HG03039 (cell line): ENCODE results near the gene RGS12.

Source experiments
- ATAC-seq: cut with Tn5 transposase; IDR thresholded peaks from one replicate; pipeline ENCODE4 v1.9.1; 2021; ENCODE audit warnings: mild to moderate bottlenecking, moderate library complexity; ENCODE audit not compliant: unreplicated experiment

The RGS12 gene, protein sequence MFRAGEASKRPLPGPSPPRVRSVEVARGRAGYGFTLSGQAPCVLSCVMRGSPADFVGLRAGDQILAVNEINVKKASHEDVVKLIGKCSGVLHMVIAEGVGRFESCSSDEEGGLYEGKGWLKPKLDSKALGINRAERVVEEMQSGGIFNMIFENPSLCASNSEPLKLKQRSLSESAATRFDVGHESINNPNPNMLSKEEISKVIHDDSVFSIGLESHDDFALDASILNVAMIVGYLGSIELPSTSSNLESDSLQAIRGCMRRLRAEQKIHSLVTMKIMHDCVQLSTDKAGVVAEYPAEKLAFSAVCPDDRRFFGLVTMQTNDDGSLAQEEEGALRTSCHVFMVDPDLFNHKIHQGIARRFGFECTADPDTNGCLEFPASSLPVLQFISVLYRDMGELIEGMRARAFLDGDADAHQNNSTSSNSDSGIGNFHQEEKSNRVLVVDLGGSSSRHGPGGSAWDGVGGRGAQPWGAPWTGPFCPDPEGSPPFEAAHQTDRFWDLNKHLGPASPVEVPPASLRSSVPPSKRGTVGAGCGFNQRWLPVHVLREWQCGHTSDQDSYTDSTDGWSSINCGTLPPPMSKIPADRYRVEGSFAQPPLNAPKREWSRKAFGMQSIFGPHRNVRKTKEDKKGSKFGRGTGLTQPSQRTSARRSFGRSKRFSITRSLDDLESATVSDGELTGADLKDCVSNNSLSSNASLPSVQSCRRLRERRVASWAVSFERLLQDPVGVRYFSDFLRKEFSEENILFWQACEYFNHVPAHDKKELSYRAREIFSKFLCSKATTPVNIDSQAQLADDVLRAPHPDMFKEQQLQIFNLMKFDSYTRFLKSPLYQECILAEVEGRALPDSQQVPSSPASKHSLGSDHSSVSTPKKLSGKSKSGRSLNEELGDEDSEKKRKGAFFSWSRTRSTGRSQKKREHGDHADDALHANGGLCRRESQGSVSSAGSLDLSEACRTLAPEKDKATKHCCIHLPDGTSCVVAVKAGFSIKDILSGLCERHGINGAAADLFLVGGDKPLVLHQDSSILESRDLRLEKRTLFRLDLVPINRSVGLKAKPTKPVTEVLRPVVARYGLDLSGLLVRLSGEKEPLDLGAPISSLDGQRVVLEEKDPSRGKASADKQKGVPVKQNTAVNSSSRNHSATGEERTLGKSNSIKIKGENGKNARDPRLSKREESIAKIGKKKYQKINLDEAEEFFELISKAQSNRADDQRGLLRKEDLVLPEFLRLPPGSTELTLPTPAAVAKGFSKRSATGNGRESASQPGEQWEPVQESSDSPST (N-terminal part only)

DNA sequence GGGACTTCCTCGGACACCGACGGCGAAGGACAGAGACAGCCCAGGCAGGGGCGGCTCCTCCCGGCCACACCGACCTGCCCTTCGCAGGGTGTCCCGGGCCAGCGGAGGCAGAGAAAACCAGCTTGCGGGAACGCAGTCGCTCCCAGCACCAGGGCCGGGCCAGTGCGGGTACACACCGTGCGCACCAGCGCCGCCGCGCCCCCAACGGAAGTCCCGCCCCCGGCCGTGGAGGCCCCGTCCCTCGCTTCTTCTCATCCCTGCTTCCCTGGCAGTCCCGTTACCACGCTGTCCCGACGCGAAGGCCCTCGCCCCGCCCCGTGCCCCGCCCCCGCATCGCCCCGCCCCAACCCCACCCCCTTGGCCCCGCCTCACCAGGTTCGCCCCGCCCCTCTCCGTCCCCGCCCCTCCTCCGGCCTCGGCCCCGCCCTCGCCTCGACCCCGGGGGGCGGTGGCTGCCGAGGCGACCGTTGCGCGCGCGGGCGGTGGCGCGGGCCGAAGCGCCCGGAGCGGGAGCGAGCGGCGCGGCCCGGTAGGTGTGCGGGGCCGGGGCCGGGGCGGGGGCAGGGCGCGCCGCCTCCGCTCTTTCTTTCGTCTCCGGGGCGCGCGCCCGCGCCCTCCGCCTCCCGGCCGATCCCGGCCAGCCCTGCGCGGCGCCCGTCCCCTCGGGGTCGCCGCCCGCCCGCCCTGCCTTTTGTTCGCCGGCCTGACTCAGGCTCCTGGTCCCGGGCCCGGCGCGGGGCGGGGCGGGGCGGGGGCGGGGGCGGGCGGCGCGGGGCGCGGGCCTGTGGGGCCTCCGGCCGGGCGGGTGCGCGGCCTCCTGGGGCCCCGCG is at the start of gene RGS12:
Gene RGS12 (plus strand): TSS at position 451 of the 830 bp plus-strand sequence. CDS start 23,150 bp downstream, outside the sequence.
- peak; percentile 61 for ATAC-seq

DNA sequence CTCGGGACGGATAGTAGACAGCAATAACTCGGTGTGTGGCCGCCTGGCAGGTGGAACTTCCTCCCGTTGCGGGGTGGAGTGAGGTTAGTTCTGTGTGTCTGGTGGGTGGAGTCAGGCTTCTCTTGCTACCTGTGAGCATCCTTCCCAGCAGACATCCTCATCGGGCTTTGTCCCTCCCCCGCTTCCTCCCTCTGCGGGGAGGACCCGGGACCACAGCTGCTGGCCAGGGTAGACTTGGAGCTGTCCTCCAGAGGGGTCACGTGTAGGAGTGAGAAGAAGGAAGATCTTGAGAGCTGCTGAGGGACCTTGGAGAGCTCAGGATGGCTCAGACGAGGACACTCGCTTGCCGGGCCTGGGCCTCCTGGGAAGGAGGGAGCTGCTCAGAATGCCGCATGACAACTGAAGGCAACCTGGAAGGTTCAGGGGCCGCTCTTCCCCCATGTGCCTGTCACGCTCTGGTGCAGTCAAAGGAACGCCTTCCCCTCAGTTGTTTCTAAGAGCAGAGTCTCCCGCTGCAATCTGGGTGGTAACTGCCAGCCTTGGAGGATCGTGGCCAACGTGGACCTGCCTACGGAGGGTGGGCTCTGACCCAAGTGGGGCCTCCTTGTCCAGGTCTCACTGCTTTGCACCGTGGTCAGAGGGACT is 49.6 kb upstream of the RGS12 start:
- no peak for ATAC-seq

DNA sequence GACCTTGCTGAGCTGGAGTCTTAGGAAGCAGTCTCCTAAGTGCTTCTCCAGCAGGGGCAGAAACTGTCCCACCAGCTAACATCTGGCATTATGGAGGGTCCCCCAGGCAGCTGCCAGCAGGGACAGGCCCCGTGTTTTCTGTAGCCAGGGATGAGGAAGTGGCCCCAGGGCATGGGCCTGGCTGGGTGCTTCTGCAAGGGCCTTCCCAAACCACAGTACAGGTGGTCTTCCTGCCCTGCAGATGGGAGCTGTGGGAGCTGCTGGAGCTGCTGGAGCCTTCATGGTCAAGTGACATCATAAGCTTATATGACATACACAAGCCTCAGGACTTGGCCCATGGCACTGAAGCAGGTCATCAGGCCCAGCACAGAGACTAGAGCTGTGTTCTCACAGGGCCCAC is 48.8 kb upstream of the RGS12 start:
- ATAC-seq: no peak

DNA sequence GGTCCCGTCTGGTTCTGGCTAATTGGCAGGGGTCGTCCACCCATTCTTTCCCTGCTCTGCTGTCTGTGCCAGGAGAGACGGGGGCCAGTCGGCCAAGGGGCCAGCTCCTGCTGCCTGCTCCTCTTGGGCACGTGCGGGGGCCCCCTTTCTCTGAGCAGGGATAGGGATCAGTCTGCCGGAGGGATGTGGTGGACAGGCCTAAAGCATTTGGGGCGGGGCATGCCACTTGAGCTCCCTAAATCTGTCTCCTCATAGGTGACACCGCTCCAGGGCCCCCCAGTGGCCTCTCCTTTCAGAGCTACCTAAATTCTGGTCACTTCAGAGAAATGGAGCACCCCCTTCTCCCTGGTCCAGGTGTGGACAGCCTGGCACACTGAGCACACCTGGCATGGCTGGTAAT is 48.1 kb upstream of the RGS12 start:
- no peak for ATAC-seq

DNA sequence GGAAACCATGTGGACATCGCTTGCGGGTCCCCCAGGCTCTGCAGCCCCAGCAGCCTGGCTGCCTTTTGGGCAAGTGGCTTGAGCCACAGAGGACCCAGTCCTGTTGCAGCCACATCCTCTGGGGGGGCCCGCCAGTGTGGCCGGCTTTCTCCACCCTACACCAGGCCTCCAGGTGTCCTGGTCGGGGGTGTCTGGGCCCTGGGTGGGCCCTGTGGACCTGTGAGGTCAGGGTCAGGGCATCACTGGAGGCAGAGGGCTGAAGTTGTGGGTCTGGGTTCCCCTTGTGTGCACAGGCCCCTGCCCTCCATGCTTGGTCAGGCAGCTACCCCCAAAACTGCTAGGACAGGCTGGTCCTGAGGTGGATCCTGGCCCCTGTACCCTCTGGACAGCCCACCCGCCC is 47.1 kb upstream of the RGS12 start:
- no peak for ATAC-seq

DNA sequence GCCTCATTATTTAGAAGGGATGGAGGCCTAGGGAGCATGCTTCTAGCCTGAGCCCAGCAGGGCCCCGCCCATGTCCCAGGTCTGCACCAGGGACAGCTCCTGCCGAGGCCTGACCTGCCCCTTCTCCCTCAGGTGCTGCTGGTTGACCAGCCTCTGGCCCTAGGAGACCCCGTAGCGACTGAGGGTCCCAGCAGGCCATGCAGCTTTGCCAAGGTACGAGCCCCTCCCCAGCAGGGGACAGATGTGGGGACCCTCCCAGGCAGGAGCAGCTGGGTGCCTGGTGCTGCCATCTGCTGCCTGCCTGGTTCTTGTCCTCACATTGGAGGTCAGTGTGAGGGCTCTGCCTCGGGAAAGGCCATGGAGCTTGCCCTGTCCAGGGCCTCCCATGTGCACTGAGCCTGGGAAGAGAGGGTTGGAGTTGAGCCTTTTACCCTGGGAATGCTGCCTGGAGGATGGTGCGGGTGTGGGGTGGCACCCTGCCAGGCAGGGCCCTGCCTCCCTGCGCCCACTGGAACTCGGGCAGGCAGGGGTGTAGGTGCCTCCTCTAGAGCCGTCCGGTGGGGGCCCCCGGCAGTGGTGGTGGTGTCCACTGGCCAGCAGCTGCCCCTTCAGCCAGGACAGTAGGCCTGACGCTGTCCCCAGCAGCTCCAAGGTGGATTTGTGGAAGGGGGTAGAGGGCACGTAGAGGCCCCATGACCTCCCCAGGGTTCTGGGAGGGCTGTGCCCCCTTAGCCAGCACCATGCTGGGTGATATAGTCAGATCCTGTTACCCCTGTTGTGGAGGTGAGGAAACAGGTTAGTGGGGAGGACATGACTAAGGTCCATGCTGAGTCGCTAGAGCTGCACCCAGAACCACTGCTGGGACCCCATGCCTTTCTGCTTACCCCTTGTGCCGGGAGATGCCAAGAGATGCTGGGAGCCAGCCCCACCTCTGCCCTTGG is 46.1 kb upstream of the RGS12 start:
- ATAC-seq: no peak

DNA sequence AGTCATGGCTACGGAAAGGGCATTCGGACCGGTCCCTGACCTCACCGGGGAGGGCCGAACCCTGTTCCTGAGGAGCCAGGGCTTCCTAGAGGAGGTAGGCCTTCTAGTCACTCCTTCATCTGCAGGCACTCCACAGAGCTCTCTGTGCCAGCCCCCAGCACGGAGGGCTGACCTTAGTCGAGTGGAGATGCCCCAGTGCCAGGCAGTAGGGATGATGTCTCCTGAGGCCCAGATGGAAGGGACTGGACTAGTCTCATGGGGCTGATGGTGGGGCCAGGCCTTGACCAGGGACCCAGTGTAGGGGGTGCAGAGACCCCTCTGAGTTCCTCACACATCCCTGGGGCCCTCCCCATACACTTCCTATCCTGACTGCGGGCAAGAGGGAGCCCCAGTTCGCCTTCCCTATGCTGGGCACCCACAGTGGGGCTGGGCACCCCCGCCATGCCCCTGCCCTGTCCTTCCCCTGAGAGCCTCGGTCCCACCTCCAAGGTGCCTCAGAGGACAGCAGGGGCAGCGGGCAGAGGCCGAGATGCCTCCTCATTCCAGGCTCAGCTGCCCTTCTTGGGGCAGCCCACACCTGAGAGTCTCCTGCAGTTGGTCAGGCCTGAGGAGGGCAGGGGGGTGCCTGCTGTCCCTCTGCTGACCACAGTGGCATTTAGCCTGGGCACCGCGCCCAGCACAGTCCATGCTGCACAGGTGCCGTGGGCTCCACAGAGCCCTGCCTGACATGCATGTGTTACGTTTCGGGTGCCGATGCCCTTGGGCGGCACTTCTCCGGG is 45.2 kb upstream of the RGS12 start:
- ATAC-seq: no peak

DNA sequence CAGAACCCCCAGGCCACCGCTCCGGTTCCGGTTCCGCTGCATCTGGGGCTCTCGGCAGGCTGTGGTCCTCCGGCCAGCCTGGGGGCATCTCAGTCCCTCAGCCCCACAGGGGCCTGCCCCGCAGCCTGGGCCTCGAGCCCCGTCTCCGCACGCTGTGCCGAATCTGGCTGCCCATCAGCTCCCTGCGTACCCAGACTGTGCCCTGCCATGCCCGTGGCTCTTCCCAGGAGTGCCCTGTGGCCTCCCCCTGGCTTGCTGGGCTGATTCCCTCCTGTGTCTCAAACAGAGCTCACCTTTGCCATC is 44.7 kb upstream of the RGS12 start:
- no peak for ATAC-seq

DNA sequence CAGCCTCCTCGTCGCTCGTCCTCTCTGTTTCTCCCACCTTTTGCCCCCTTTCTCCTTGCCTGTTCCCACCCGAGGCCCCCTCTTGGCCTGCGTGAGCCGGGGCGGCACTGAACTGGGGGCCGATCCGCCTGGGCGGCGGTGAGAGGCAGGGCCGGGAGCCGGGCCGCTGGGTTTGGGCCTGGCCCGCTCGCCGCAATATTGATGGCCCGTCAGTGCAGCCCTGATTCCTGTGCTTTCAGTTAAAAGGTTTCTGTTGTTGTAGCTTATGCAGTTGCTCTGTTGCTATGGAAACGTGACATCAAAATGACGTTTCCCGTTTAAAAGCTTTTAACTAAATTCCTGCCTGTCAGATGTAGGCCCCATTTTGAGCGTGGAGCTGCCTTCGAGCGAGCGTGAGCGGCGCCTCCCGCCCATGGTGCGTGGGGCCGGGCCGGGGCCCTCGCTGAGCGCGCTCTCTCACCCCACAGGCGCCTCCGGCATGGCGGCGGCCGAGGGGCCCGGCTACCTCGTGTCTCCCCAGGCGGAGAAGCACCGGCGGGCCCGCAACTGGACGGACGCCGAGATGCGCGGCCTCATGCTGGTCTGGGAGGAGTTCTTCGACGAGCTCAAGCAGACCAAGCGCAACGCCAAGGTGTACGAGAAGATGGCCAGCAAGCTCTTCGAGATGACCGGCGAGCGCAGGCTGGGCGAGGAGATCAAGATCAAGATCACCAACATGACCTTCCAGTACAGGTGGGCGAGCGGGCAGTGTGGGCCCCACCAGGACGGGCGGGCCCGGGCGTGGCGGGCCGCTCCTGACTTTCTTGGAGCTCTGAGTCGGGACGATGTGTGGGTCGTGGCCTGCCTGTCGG is 43.8 kb upstream of the RGS12 start, which contains the start of gene MSANTD1:
Gene MSANTD1 (plus strand): TSS at position 349 of the 851 bp plus-strand sequence. CDS start 64 bp downstream, at position 413.
- ATAC-seq: no peak

DNA sequence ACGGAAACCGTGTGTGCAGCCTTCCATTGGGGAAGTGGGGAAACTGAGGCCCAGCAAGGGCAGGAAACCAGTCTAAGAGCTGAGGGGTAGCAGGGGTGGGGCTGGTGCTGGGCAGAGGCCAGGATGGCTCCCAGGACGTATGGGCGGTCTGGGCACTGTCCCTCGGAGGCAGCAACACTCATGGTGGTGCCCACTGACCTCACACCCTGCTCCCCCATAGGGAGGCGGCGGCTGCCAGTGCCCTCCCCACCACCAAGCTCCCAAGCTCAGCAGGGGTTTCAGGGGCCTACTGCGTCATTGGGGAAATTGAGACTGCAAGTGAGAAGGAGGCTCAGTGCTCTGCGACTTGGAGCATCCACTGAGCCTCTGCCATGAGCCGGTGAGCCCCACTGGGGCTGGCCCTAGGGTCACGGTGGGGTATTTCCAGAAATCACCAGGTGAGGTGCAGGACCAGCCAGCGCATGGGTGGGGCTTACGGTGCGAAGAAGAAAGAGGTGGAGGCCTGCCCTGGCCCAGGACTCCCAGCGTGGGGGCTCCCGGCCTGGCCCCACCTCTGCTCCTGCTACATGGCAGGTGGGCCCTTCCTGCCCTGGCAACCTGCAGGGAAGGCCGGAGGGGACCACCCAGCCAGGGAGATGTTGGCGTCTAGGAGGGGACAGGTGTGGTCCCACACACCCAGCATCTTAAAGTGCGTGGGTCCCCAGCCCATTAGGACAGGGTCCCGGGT is 42.9 kb upstream of the RGS12 start:
- no peak for ATAC-seq

DNA sequence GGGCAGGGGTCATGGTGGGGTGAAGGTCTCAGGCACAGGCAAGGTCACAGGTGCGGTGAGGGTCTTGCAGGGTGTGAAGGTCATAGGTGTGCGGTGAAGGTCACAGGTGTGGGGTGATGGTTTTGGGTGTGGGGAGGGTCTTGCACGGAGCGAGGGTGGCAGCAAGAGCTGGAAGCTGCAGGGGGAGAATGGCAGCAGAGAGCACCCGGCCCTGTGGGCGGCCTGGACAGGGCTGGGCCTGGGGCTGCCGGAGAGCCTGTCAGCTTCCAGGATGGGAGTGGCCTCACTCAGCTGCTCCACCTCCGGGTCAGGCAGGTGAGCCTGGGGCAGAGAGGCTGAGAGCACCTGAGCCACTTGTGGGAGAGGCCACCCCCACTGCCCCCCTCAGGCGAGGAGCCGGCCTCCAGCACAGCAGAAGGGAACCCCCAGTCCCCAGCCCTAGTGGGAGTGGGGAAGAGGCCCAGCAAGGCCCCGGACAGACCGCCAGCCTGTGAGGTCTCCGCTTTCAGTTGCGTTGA is 42.3 kb upstream of the RGS12 start:
- ATAC-seq: no peak

DNA sequence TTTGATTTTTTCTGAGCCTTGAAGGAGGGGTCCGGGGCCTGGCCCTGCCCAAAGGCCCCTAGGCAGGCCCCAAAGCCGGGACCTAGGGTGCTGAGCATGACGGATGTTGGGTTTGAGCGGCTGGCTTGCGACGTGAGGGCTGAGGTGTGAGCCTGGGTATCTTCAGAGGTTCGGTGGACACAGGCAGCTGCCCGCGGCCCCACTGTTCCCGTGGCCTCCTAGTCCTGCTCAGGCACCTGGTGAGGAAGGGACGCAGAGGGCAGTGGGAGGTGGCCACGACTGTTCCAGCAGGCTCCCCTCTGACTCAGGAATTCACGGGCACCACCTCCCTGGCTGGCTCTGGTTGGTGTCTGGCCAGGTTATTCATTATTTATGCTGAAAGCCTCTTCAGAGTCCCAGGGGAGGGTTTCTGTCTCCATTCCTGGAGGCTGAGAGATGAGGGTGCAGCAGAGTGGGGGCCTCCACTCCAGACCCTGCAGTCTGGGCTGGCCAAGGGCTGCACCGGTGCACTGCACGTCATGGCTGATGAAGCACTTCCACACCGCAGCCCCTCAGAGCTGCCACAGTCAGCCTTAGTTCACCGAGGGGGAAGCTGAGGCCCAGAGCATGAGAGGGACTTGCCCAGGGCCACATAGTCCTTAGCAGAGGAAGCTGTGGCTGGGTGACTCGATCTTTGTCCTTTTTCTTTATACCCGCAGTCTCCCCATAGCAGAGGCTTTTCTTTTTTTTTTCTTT is 41.7 kb upstream of the RGS12 start:
- no peak for ATAC-seq

DNA sequence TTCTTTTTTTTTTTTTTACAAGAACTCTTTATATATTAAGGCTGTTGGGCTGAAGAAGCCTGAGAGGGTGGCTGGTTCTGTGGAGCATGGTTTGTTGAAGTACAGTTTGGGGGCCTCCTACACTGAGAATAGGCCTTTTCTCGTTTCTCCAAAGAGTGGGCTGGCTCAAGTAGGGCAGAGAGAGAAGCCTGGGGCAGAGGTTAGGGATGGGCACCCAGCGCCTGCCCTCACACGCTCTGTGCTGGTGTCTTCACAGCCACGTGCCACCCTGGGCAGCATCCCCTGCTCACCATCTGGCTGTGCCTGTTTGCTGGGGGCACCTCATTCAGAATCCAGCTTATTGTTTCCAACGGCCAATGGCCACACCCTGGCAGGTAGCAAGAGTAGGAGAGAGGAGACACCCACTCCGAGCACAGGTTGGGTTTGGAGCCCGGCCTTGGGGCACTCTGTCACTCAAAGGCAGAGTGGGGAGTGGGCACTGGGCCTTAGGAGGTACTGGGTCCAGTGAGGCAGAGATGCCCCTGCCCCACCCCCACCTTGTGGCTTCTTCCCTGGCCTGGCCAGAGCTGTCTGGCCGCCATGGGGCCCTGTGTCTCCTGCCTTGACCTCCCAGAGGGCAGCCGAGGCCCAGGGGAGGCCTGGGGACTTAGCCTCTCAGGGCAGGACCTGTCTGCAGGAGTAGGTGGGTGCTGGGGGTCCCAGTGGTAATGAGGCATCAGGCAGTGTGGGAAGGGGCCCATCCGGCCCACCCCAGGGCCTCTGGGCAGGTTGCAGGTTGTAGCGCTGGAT is 40.9 kb upstream of the RGS12 start:
- ATAC-seq: no peak

DNA sequence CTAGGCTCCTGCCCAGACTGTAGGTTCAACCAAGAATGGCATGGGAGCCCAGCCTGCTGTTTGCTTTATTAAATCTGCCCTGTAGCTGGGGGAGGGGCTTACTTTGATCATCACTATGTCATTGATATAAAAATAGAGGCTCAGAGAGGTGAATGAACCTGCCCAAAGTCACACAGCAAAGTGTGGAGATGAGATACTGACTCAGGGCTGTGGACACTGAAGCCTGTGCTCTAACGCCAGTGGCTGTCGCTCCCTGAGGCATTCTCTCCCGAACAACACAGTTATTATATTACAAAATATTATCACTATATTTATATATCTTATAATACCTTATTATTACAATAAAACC is 40.4 kb upstream of the RGS12 start:
- ATAC-seq: no peak
